ENCODE results near the gene LHPP.

LHPP gene

GRCh38 chr10:124496150-124496549 lies 34.5 kb downstream of the LHPP start:
- no peak for DNase-seq (ENCODE audit: low read depth in 2 of 2)

GRCh38 chr10:124496620-124497019 lies 35.0 kb downstream of the LHPP start:
- DNase-seq (ENCODE audit: low read depth in 2 of 2): no peak

- DNase-seq (ENCODE audit: low read depth in 2 of 2): no peak
Observed at GRCh38 chr10:124497196-124497881, 35.7 kb downstream of the LHPP start.

GRCh38 chr10:124498056-124498455 lies 36.4 kb downstream of the LHPP start:
- DNase-seq (ENCODE audit: low read depth in 2 of 2): no peak

DNA sequence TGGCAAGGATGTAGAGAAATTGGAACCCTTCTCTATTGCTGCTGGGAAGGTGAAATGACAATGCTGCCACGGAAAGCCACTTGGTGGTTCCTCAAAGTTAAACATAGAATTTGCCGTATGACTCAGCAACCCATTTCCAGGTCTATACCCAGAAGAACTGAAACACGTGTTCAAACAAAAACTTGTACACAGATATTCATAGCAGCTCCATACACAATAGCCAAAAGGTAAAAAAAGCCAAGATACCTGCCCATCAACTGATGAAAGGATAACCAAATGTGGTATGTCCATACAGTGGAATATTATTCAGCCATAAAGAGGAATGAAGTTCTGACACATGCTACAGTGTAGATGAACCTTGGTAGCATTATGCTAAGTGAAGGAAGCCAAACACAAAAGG lies 39.1 kb downstream of the LHPP start:
- DNase-seq (ENCODE audit: low read depth in 2 of 2): no peak

DNA sequence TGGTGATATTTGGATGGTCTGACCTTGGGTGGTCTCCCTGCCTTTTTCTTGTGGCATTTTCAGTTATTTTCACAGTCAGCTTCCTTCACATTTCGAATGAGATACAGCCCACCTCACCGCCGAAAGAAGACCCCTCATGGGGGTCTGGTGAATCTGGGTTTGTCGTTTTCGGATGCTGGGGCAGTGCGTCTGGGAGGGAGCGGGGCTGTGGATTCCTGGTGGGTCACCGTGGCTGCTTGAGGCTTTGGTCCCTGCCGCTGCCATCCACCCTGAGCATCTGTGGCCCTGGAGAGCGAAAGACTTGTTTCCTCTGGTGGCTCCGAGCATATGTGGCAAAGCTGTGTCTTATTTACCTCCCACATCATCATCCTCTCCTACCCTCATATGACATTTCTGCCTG lies 43.1 kb downstream of the LHPP start:
- no peak for DNase-seq (ENCODE audit: low read depth in 2 of 2)

GRCh38 chr10:124505279-124505678 lies 43.7 kb downstream of the LHPP start:
- no peak for DNase-seq (ENCODE audit: low read depth in 2 of 2)

- DNase-seq (ENCODE audit: low read depth in 2 of 2): no peak
Observed at GRCh38 chr10:124508070-124508667, 46.5 kb downstream of the LHPP start.

DNA sequence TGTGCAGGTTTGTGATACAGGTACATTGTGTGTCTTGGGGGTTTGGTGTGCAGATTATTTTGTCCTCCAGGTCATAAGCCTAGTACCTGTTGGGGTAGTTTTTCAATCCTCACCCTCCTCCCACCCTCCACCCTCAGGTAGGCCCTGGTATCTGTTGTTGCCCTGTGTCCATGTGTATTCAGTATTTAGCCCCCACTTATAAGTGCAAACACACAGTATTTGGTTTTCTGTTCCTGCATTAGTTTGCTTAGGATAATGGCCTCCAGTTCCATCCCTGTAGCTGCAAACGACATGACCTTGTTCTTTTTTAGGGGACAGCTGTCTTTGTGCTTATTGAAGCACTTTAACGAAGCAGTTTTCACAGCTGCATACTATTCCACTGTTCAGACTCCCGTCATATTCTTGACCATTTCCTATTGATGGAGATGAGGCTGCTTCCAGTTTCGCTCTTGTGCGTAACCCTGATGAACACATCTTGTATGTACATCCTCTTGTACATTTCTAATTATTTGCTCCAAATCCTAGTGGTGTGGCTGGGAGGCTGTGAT lies 47.4 kb downstream of the LHPP start:
- no peak for DNase-seq (ENCODE audit: low read depth in 2 of 2)

DNA sequence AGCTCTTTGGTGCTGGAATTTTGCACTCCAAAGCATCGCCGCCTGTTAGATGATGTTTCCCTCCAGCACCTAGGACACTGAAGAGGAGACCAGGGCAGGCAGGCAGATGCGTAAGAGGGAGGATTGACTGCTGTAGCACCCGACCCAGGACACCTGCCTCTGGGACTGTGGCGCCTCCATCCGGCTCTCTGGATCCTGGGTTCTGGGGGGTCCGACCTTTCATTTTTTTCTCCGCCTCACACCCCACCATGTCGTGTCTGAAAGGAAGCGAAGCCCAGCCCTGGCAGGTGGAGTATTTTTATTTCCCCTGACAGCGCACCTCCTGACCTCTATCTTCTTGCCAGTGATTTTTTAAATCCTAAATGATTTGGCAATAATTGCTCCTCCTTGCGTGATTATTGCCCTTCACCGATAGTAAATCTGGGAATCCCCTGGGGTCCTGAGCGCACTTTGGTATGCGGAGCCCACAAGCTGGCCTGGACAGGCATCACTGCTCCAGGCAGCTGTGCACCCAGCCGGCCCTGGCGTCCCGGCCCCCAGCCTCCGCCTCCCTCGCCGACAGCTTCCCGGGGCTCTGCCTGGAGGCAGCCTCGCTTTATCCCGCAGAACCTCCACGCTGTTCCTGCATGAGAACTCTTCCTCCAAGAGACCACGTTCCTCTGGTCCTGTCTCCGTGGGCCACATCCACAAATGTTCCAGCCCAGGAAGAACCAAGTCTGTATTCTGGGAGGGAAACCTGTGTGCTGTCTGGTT lies 48.4 kb downstream of the LHPP start:
- no peak for DNase-seq (ENCODE audit: low read depth in 2 of 2)

- no peak for DNase-seq (ENCODE audit: low read depth in 2 of 2)
Observed at GRCh38 chr10:124510759-124511158, 49.1 kb downstream of the LHPP start.

- no peak for DNase-seq (ENCODE audit: low read depth in 2 of 2)
Observed at GRCh38 chr10:124511205-124512039, 49.8 kb downstream of the LHPP start.

DNA sequence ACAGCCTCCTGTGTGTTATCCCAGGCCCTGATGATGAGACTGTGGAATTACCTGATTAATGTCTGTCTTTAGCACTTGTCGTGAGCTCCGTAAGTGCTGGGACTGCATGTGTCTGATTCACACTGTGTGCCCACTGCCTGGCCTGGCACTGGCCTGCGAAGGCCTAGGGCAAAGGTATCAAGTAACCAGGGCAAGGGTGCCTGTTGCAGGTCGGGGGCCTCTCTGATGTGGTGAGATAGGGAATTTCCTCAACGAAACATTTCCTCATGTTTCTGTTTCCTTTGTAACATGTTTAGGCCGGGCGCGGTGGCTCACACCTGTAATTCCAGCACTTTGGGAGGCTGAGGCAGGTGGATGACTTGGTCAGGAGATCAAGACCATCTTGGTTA lies 50.4 kb downstream of the LHPP start:
- DNase-seq (ENCODE audit: low read depth in 2 of 2): no peak

DNA sequence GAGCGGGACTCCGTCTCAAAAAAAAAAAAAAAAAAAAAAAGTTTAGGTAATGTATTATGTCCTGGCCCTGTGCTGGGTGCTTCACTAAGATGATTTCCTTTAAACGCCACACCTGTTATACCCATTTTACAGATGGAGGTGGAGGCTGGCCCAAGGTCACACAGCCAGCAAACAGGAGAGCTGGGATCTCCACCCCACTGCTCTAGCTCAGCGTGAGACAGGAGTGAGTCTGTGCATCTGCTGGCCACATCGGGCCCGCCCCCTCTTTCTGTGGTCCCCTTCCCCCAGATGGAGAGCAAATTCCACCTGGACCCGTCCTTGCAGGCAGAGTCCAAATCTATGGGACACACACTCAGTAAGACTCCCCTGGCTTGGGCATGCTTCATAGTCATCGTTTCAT lies 51.0 kb downstream of the LHPP start:
- DNase-seq (ENCODE audit: low read depth in 2 of 2): no peak

GRCh38 chr10:124515244-124515970 lies 53.8 kb downstream of the LHPP start:
- no peak for DNase-seq (ENCODE audit: low read depth in 2 of 2)

DNA sequence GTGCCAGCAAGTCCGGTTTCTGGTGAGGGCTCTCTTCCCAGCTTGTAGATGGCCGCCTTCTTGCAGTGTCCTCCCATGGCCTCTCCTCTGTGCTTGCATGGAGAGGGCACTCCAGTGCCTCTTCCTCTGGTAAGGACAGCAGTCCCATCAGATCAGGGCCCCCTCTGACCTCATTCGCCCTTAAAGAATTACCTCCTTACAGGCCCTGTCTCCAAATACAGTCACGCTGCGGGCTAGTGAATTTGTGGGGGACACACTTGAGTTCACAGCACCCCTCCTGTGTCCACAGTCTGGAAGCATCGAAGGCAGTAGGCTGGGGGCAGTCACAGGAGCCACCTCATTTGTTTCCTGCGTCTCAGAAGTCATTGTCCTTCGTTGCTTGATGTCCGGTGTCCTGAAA lies 54.6 kb downstream of the LHPP start:
- DNase-seq (ENCODE audit: low read depth in 2 of 2): no peak

GRCh38 chr10:124516746-124517397 lies 55.2 kb downstream of the LHPP start:
- no peak for DNase-seq (ENCODE audit: low read depth in 2 of 2)

DNA sequence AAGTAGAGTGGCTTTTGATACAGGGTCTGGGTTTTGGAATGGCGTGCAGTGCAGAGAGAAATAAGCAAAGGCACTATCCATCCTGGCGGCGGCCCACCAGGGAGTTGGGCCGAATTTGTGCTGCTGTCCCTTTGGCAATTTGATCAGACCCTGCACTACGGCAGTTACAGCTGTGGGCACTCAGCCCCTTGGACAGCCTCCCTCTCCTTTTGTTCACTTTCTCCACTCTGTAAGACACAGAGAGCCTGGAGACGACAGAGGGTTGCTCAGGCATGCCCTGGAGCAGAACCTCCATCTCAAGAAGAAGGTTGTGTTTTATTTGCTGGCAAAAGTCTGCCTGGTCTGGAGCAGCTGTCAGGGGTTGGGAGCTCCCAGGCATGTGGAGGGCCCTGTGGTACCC lies 55.8 kb downstream of the LHPP start:
- DNase-seq (ENCODE audit: low read depth in 2 of 2): no peak

GRCh38 chr10:124517931-124518330 lies 56.3 kb downstream of the LHPP start:
- DNase-seq (ENCODE audit: low read depth in 2 of 2): no peak

DNA sequence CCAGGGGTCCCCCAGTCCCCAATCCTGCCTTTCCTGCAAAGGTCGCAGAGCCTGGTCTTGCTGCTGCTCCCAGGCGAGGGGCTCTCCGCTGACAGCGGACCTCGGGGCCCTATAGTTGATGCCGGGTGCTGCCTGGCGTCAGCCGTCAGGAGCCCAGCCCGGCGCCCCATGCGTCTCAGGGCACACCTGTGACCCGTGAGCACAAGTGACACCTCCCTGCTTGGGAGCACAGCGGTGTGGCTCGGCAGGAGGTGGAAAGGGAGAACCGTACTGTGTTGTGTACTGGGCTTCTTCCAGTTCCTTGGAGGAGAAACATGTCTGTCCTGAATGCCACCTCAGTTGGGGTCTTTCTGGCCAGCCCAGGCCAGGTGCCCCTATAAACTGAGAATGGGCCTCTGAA lies 56.7 kb downstream of the LHPP start:
- no peak for DNase-seq (ENCODE audit: low read depth in 2 of 2)
